NCI-H2107 treated with DMSO at 0.1 percent for 48 hours (cell line): ENCODE data around the gene HELZ.
"Not testable (repeated sequence)": the region's sequence is repeated elsewhere in the genome, so short reads cannot be mapped to it uniquely, and the experiment has no call there.

Experiments used
- DNase-seq: peaks from one replicate; lab custom pipeline; 2025; ENCODE audit not compliant: unreplicated experiment; lab: John Stamatoyannopoulos, UW

Gene HELZ

GRCh38 chr17:67271187-67271586 lies 26.2 kb upstream of the HELZ start:
- DNase-seq, result not testable (repeated sequence)

GRCh38 chr17:67270416-67270815 lies 25.4 kb upstream of the HELZ start:
- no peak for DNase-seq

GRCh38 chr17:67266496-67266895 lies 21.5 kb upstream of the HELZ start:
- no peak for DNase-seq

GRCh38 chr17:67265436-67266019 lies 20.5 kb upstream of the HELZ start:
- DNase-seq, result no peak

- no peak for DNase-seq
These were observed 17.6 kb upstream of the HELZ start for GRCh38 chr17:67262435-67263117.

- DNase-seq, result no peak
These were observed 15.4 kb upstream of the HELZ start for GRCh38 chr17:67260170-67260987.

- DNase-seq, result no peak
These were observed 13.9 kb upstream of the HELZ start for GRCh38 chr17:67258821-67259468.

- DNase-seq, result no peak
These were observed 11.2 kb upstream of the HELZ start for GRCh38 chr17:67256075-67256732.

- DNase-seq, result no peak
These were observed 8.4 kb upstream of the HELZ start for GRCh38 chr17:67253384-67253783.

- not testable (repeated sequence) for DNase-seq
These were observed 6.6 kb upstream of the HELZ start for GRCh38 chr17:67251586-67251985.

- DNase-seq, result no peak
These were observed 3.3 kb upstream of the HELZ start for GRCh38 chr17:67248291-67248690.

- DNase-seq, result no peak
These were observed 2.5 kb upstream of the HELZ start for GRCh38 chr17:67247416-67247900.

GRCh38 chr17:67246653-67247415 lies 1.8 kb upstream of the HELZ start:
- no peak for DNase-seq

- DNase-seq, result no peak
These were observed 1.3 kb upstream of the HELZ start for GRCh38 chr17:67246403-67246652.

GRCh38 chr17:67245694-67246402 lies 852 bp upstream of the HELZ start:
- DNase-seq, result no peak

- no peak for DNase-seq
These were observed 444 bp downstream of the HELZ start for GRCh38 chr17:67244431-67245072.

GRCh38 chr17:67243284-67243683 lies 1.7 kb downstream of the HELZ start:
- DNase-seq, result no peak

GRCh38 chr17:67241719-67242341 lies 3.2 kb downstream of the HELZ start:
- no peak for DNase-seq

- no peak for DNase-seq
These were observed 5.4 kb downstream of the HELZ start for GRCh38 chr17:67239597-67239996.
